Measurements from ENCODE around the gene TMEM176B. TPM values are rescaled to one million over a fixed set of nuclear protein-coding genes. Genes with fewer than 3 reads are reported as not detected.

Gene TMEM176B
- total and polyA plus RNA-seq, 2 donors (not counting 1 experiment from before 2014, with no cell fraction given): 0.25 to 1.4 TPM

DNA sequence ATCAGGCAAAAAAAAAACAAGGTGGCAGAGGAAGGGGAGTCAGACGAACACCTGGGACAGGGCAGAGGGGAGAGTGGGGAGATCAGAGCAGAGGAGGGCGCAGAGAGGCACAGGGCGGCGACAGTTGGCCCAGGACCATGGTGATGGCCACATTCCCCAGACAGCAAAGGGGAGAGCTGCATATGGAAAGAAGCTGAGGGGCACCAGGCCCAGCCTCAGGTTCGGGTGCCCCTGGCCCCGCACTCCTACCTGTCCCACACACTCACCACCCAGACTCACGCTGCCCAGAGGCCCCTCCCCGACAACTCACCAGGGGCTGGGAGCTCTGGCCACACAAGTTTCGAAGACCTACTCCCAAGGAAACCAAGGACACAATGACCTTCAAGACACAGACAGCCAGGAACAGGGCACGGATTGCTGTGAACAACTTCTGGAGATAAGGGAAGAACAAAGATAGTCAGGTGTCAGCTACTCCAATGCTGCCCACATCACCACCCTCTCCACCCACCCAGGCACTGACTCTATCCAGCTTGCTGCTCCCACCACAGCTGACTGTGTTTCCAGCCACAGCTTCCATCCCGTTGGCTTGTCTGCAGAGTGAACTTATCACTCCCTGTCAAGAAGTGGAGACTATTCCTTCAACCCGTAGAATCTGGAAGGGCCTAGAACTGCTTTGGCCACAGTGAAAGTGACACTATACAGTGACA lies 8.3 kb downstream of the TMEM176B start:
- 86% methylated on average over 10 of the region's 12 CpGs for WGBS (ENCODE audit: insufficient coverage)
- Histone ChIP-seq H3K4me2 (replicated peaks; ENCODE audit: low read depth, low read length, poor library complexity, severe bottlenecking) (no peak overlapping the region), H3K4me3 (ENCODE audit: control extremely low read depth in 1 of 5, extremely low read depth in 1 of 5, insufficient read depth in 1 of 5, low read depth in 2 of 5, low read length in 4 of 5) (no peak overlapping the region), H3K36me3 (replicated peaks in 1 of 2; ENCODE audit: control extremely low read depth in 1 of 2, control insufficient read depth in 1 of 2, extremely low read depth in 1 of 2, insufficient read depth in 2 of 2, low read length in 1 of 2) (no peaks in the 10 kb centered on the region), H3K27ac (ENCODE audit: low read length in 2 of 2) (no peak overlapping the region), H4K20me1 (ENCODE audit: control insufficient read depth, insufficient read depth, low read length, poor library complexity, severe bottlenecking) (no peaks in the 10 kb centered on the region), H3K79me2 (ENCODE audit: control insufficient read depth, insufficient read depth, low read length) (no peaks in the 10 kb centered on the region), H3K27me3 (replicated peaks in 1 of 4; ENCODE audit: control extremely low read depth in 1 of 4, control insufficient read depth in 3 of 4, insufficient read depth in 4 of 4, low read length in 3 of 4) (peaks cover 0 to 5% (median 1%) of the 10 kb centered on the region in 4 experiments), H2AFZ (ENCODE audit: insufficient read depth, low read depth, low read length, poor library complexity, severe bottlenecking) (no peak overlapping the region), H3K9ac (ENCODE audit: low read length) (no peak overlapping the region), H3K4me1 (ENCODE audit: control insufficient read depth in 2 of 2, insufficient read depth in 2 of 2, low read length in 2 of 2) (peaks cover 0 to 8% of the 10 kb centered on the region in 2 donors), H3K9me3 (ENCODE audit: control extremely low read depth in 1 of 3, control insufficient read depth in 2 of 3, insufficient read depth in 1 of 3, low read length in 2 of 3) (no peaks in the 10 kb centered on the region)
- CTCF ChIA-PET: interaction anchor here (1.0 kb wide), 1 partner anchor 319 kb away, joined by 4 read pairs; no protein-coding TSS in a partner anchor
- ATAC-seq (ENCODE audit: low read depth) (no peak), DNase-seq (no peak)
- intact Hi-C loops (cut with micrococcal nuclease): no loop called here
- no peak overlapping the region for H3K4me3 Mint-ChIP-seq
- TF ChIP-seq, protein P1, sequence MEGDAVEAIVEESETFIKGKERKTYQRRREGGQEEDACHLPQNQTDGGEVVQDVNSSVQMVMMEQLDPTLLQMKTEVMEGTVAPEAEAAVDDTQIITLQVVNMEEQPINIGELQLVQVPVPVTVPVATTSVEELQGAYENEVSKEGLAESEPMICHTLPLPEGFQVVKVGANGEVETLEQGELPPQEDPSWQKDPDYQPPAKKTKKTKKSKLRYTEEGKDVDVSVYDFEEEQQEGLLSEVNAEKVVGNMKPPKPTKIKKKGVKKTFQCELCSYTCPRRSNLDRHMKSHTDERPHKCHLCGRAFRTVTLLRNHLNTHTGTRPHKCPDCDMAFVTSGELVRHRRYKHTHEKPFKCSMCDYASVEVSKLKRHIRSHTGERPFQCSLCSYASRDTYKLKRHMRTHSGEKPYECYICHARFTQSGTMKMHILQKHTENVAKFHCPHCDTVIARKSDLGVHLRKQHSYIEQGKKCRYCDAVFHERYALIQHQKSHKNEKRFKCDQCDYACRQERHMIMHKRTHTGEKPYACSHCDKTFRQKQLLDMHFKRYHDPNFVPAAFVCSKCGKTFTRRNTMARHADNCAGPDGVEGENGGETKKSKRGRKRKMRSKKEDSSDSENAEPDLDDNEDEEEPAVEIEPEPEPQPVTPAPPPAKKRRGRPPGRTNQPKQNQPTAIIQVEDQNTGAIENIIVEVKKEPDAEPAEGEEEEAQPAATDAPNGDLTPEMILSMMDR (IDR thresholded peaks at IDR 0.05): no peak
- TF ChIP-seq EZH2 (IDR thresholded peaks at IDR 0.05; ENCODE audit: borderline replicate concordance, insufficient read depth, low read depth, low read length, poor library complexity, severe bottlenecking): no peak
- H3K27me3 Mint-ChIP-seq: peaks cover 14% of the 10 kb centered on the region
- H3K27ac Mint-ChIP-seq: no peak overlapping the region
- no peaks in the 10 kb centered on the region for H3K9me3 Mint-ChIP-seq (ENCODE audit: insufficient read depth)
- POLR2A ChIA-PET: no interaction called here
- H3K4me1 Mint-ChIP-seq: peaks cover 8% of the 10 kb centered on the region

DNA sequence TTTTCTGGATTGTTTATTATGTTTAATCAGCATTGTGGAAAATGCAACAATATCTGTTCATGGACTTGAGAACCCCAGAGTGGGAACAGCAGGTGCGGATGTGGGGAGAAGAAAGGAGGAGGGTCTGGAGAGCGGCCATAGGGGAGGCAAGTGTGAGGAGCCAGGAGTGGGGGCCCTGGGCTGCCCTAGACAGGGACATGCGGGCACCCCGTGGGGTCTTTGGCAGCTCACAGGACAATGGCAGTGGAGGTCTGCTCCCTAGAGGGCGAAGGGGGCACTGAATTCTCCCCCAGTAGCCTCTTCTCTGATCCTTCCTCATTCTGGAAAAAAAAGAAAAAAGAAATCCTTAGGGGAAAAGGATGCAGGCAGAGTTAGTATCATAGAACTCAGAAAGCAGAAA lies 8.9 kb downstream of the TMEM176B start:
- TF ChIP-seq, protein P1 (IDR thresholded peaks at IDR 0.05): no peak
- no peak for TF ChIP-seq EZH2 (IDR thresholded peaks at IDR 0.05; ENCODE audit: borderline replicate concordance, insufficient read depth, low read depth, low read length, poor library complexity, severe bottlenecking)
- no peak for ATAC-seq (ENCODE audit: low read depth)
- intact Hi-C loops (cut with micrococcal nuclease): no loop called here
- H3K27ac Mint-ChIP-seq: no peak overlapping the region
- H4K20me1 ChIP-seq (ENCODE audit: control insufficient read depth, insufficient read depth, low read length, poor library complexity, severe bottlenecking): no peaks in the 10 kb centered on the region
- H3K36me3 ChIP-seq (replicated peaks in 1 of 2; ENCODE audit: control extremely low read depth in 1 of 2, control insufficient read depth in 1 of 2, extremely low read depth in 1 of 2, insufficient read depth in 2 of 2, low read length in 1 of 2): no peaks in the 10 kb centered on the region
- POLR2A ChIA-PET: no interaction called here
- no peak overlapping the region for H3K4me3 ChIP-seq (ENCODE audit: control extremely low read depth in 1 of 5, extremely low read depth in 1 of 5, insufficient read depth in 1 of 5, low read depth in 2 of 5, low read length in 4 of 5)
- H3K27ac ChIP-seq (ENCODE audit: low read length in 2 of 2): no peak overlapping the region
- no peak overlapping the region for H3K4me3 Mint-ChIP-seq
- peaks cover 13% of the 10 kb centered on the region for H3K27me3 Mint-ChIP-seq
- DNase-seq: no peak
- CTCF ChIA-PET: no interaction called here
- H3K9ac ChIP-seq (ENCODE audit: low read length): no peak overlapping the region
- H3K27me3 ChIP-seq (replicated peaks in 1 of 4; ENCODE audit: control extremely low read depth in 1 of 4, control insufficient read depth in 3 of 4, insufficient read depth in 4 of 4, low read length in 3 of 4): peaks cover 0 to 5% (median 1%) of the 10 kb centered on the region in 4 experiments
- no peak overlapping the region for H2AFZ ChIP-seq (ENCODE audit: insufficient read depth, low read depth, low read length, poor library complexity, severe bottlenecking)
- no peaks in the 10 kb centered on the region for H3K9me3 Mint-ChIP-seq (ENCODE audit: insufficient read depth)
- H3K4me1 Mint-ChIP-seq: peaks cover 8% of the 10 kb centered on the region
- WGBS (ENCODE audit: insufficient coverage): 89% methylated on average over 2 of the region's 5 CpGs
- peaks cover 0 to 8% of the 10 kb centered on the region in 2 donors for H3K4me1 ChIP-seq (ENCODE audit: control insufficient read depth in 2 of 2, insufficient read depth in 2 of 2, low read length in 2 of 2)
- no peak overlapping the region for H3K4me2 ChIP-seq (replicated peaks; ENCODE audit: low read depth, low read length, poor library complexity, severe bottlenecking)
- H3K9me3 ChIP-seq (ENCODE audit: control extremely low read depth in 1 of 3, control insufficient read depth in 2 of 3, insufficient read depth in 1 of 3, low read length in 2 of 3): no peaks in the 10 kb centered on the region
- no peaks in the 10 kb centered on the region for H3K79me2 ChIP-seq (ENCODE audit: control insufficient read depth, insufficient read depth, low read length)

Data from B cell (primary cell).